ENCODE results near the gene CPD.
A peak's percentile ranks its signal among the peaks of the same experiment; 100 is the strongest.
"Not testable (repeated sequence)": the region's sequence is repeated elsewhere in the genome, so short reads cannot be mapped to it uniquely, and the experiment has no call there.

Gene CPD

DNA sequence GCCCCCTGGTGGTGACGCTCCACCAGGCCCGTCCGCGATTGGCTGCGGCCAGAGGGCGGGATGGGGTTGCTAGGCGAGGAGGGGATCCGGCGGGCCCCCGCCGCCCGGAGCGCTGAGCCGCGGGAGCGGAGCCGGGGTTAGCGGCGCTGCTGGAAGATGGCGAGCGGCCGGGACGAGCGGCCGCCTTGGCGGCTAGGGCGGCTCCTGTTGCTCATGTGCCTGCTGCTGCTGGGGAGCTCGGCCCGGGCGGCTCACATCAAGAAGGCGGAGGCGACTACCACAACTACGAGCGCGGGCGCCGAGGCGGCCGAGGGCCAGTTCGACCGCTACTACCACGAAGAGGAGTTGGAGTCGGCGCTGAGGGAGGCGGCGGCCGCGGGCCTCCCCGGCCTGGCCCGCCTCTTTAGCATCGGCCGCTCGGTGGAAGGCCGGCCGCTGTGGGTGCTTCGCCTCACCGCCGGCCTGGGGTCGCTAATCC lies at the start of gene CPD:
Gene CPD, plus strand, starts transcription at position 103 of the 478 bp plus-strand sequence. Its CDS starts 54 bp downstream, at position 157.
- peak; percentile 96 for DNase-seq (ENCODE audit: low read depth)

- no peak for DNase-seq (ENCODE audit: low read depth)
Measured at GRCh38 chr17:30332057-30332542, 46.6 kb upstream of the CPD start.

DNA sequence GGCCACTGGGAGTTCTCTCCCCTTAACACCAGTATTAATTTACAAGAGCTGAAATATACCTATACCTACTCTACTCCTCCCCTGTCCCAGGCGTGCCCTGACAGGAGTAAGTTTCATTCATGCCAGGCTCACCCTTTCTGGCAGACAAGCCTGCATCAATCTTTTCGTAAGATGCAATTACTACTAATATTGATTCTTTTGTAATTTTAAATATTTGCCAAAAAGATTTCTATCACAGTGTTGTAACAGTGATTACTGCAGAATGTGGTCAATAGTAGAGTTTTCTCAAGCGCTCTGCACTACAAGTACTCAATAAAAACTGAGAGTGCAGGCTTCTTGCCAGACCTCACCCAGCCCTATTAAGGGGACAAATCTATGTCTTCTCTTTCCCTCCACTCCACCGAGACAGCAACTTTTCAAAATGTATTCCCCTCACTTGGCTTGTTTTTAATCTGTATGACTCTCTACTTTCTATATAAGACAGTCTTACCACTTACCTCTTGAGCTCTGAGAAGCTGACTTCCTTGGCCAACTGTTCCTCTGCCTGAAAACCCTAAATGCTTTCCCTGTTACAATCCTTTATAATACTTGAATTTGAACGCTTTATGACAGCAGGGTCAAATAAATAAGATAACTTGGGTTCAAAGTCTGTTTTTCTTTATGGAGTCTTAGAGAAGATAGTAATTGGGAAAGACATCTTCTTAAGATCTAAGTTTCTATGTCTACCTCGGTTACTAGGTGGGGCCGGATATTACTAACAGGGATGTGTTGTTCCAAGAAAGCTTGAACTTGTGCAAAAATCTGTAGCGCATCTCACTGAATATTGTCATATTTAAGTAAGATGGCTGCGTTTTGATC lies 45.0 kb upstream of the CPD start, which contains the start of gene TMIGD1:
Gene TMIGD1, minus strand, starts transcription at position 555 of the 858 bp plus-strand sequence. CDS start 1,924 bp downstream, outside the sequence.
- DNase-seq (ENCODE audit: low read depth): no peak

DNA sequence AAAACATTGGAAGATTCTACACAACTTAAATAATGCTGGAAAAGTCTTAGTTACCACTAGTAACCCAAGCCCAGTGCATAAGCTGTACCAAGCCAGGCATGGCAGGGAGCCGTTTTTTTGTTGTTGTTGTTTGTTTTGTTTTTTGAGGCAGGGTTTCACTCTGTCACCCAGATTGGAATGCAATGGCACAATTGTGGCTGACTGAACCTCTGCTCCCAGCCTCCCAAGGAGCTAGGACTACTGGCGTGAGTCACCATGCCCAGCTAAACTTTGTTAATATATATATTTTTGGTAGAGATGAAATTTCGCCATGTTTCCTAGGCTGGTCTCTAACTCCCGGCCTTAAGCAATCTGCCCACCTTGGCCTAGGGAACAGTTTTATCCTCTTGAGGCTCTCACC lies 44.3 kb upstream of the CPD start:
- DNase-seq (ENCODE audit: low read depth): no peak

- peak; percentile 38 for DNase-seq (ENCODE audit: low read depth)
Measured at GRCh38 chr17:30336369-30337171, 42.2 kb upstream of the CPD start.

GRCh38 chr17:30337393-30337999 lies 41.2 kb upstream of the CPD start:
- no peak for DNase-seq (ENCODE audit: low read depth)

DNA sequence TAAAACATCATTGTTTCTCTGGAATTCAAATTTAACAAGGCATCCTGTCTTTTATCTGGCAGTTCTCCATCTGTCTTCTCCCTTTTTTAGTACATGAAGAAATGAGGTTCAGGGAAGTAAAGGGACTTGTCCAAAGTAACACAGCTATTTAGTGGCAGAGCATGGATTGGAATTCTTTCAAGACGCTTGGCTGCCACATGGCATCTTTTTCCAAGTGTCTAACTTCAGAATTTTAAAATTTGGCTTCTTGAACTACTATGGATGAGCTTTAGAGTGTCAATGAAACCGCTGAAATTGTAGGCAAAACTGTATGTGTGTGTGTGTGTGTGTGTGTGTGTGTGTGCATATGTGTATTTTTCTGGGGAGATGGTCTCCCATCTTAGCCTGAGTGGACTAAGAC lies 39.6 kb upstream of the CPD start:
- no peak for DNase-seq (ENCODE audit: low read depth)

DNA sequence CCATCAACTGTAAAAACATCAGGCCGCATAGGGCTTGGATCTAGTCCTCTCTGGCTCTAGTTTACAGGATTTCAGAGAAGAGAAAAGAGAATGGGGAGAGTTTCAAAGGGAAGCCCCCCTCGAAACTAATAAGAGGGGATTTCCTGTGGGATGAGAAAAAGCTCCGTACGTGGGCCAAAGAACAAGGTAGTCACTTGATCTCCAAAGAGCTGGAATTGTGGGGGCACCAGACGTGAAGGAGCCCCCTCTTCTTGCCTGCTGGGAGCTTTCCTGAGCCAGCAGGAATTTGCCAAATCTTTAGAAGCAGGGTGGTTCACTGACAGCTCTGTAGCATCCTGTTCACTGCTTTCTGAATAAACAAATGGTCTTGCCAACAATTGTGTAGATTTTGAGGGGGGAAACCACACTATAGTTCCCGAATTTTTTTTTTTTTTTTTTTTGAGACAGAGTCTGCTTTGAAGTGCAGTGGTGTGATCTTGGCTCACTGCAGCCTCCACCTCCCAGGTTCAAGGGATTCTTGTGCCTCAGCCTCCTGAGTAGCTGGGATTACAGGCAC lies 37.8 kb upstream of the CPD start:
- DNase-seq (ENCODE audit: low read depth): no peak

DNA sequence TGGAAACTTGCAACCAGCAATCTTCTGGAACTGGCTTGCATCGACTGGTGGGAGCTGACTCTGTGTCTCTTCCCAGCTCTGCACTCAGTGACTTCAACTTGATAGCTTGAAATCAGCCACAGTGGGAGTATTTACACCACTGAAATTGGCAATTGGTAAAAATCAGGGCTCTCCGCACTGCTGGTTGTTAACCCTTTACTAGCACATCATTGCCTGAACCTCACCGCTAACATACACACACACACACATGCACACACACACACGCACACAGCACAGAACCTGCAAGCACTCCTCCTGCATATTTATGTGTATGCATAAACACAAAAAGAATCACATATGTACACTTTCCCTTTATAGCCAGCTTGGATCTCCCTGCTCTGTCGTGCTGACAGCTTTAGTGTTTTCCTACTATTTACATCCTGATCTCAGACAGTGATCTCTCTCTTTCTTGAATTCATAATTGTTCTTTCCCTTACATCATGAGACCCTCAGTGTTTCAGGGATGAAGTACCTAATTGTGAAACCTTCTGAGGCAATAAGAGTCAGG lies 37.0 kb upstream of the CPD start:
- DNase-seq (ENCODE audit: low read depth): no peak

GRCh38 chr17:30343244-30343643 lies 35.5 kb upstream of the CPD start:
- DNase-seq (ENCODE audit: low read depth): not testable (repeated sequence)

DNA sequence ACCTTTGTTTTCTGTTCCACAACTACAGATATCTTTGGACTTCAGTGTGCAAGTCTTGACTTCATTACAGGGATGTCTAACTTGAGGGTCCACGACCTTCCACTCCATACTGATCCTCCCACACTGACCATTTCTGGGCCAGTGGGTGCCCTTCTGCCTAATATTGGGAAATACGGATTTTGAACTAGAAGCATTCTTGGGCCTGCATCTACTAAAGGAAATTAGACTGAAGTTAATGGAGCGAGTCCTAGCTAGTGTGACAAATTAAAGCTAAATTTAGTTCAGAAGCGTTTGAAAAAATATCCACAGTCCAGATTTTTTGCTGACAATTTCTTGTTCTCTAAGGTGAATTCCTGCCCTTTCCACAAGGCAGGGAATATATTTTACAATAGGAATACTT lies 34.9 kb upstream of the CPD start:
- no peak for DNase-seq (ENCODE audit: low read depth)

- no peak for DNase-seq (ENCODE audit: low read depth)
Measured at GRCh38 chr17:30344283-30345088, 34.2 kb upstream of the CPD start.

- DNase-seq (ENCODE audit: low read depth): no peak
Measured at GRCh38 chr17:30345089-30345433, 33.7 kb upstream of the CPD start.

- no peak for DNase-seq (ENCODE audit: low read depth)
Measured at GRCh38 chr17:30345527-30346075, 33.1 kb upstream of the CPD start.

DNA sequence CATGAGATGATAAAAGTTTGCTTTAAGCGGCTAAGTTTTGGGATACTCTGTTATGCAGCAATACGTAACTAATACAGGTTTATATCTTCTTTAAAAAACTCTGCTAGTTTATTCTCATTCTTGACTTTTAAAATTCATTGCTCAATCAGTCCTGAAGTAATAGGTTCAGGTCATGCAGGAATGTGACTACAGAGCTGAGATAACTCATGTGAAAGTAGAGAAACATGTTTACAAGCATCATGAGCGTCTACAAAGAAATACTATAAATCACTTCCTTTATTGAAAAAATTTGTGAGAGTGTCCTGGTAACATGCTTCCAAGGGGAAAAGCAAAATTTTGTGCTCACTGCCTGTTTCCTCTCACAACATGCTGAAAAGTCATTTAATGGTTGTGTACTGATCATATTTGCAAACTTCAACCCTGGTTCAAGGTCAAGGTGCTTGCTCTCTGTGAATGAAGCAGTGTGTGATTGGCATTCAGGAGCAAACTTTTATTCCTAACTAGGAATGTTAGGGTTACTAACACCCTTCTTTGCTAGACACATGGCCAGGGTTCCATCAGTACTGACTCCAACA lies 32.4 kb upstream of the CPD start:
- no peak for DNase-seq (ENCODE audit: low read depth)

DNA sequence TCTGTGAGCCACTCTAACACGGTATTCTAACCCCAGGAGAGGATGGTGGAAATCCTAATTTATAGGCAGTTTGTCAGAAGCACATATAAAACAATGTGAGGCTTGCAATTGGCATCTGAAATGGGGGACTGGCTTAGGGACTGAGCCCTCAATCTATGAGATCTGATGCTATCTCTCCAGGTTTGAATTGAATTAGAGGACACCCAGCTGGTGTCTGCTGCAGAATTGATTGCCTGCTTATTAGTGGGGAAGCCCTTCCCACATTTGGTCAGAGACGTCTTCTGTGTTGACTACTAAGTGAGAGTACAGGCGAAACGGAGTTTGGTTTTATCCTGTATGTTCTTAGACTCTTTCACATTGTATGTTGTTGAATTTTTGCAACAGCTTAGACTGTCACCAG lies 31.2 kb upstream of the CPD start:
- DNase-seq (ENCODE audit: low read depth): no peak

- no peak for DNase-seq (ENCODE audit: low read depth)
Measured at GRCh38 chr17:30349252-30349651, 29.5 kb upstream of the CPD start.

DNA sequence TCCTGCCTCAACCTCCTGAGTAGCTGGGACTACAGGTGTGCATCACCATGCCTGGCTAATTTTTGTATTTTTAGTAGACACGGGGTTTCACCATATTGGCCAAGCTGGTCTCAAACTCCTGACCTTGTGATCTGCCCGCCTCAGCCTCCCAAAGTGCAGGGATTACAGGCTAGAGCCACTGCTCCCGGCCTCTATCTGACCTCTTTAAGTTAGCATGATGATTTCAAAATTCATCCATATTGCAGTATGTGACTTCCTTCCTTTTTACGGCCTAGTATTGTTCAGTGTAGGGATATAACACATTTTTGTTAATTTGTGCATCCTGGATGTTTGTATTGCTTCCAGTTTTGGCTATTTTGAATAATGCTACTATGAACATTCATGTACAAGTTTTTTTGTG lies 27.5 kb upstream of the CPD start:
- DNase-seq (ENCODE audit: low read depth): not testable (repeated sequence)

- DNase-seq (ENCODE audit: low read depth): no peak
Measured at GRCh38 chr17:30351735-30352134, 27.0 kb upstream of the CPD start.

DNA sequence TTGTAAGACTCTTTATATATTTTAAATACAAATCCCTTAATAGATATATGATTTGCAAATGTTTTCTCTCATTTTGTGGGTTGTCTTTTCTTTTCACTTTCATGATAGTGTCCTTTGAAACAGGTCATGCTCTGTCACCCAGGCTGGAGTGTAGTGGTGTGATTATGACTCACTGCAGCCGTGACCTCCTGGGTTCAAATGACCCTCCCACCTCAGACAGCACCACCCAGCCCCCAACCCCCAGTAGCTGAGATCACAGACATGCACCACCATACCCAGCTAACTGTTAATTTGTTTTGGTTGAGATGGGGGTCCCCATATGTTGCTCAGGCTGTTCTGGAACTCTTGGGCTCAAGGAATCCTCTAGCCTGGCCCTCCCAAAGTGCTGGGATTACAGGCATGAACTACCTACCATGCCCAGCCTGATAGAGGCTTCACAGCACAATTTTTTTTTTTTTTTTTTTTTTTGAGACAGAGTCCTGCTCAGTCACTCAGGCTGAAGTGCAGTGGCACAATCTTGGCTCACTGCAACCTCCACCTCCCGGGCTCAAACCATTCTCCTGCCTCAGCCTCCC lies 26.4 kb upstream of the CPD start:
- no peak for DNase-seq (ENCODE audit: low read depth)
